ENCODE measurements around the gene DOCK3.
"Not testable (repeated sequence)": the region's sequence is repeated elsewhere in the genome, so short reads cannot be mapped to it uniquely, and the experiment has no call there.

DOCK3 gene

DNA sequence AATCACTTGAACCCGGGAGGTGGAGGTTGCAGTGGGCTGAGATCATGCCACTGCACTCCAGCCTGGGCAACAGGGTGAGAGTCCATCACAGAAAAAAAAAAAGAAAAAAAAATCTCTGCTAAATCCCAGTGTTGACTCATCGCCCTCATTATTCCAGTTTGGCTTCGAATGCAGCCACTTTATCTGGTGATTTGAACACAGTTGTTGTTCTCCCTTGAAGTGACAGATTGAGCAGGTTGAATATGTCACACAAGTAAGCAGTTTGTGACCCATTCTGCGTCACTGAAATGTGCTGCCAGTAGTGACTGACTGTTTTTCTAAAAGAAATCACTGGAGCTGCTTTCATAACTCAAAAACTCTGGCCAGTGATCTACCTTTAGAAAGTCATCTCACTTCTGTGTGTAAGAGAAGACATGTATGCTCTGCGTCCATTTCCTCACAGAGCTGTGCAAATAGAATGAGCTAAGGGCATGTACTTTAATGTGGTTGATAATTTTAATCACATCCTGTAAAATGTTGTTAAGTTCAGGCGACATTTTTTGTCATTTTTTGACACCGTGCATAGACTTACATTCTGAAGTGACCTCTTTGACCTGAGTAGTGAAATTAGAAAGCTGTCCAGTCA, 12.5 kb downstream of the DOCK3 start:
- ATAC-seq = no peak
- TF ChIP-seq ZFP30 (CRISPR knock-in tag; IDR thresholded peaks at IDR 0.05) (no peak), ZC3H10 (CRISPR knock-in tag; IDR thresholded peaks at IDR 0.05) (no peak), OSR1 (CRISPR knock-in tag; IDR thresholded peaks at IDR 0.05) (no peak), ARNTL (CRISPR knock-in tag; IDR thresholded peaks at IDR 0.05; ENCODE audit: borderline replicate concordance, low read depth) (no peak), ESRRG (CRISPR knock-in tag; IDR thresholded peaks at IDR 0.05) (no peak)
- TF ChIP-seq, protein P1, sequence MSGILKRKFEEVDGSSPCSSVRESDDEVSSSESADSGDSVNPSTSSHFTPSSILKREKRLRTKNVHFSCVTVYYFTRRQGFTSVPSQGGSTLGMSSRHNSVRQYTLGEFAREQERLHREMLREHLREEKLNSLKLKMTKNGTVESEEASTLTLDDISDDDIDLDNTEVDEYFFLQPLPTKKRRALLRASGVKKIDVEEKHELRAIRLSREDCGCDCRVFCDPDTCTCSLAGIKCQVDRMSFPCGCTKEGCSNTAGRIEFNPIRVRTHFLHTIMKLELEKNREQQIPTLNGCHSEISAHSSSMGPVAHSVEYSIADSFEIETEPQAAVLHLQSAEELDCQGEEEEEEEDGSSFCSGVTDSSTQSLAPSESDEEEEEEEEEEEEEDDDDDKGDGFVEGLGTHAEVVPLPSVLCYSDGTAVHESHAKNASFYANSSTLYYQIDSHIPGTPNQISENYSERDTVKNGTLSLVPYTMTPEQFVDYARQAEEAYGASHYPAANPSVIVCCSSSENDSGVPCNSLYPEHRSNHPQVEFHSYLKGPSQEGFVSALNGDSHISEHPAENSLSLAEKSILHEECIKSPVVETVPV (CRISPR knock-in tag; IDR thresholded peaks at IDR 0.05) = no peak
- TF ChIP-seq, protein P2, sequence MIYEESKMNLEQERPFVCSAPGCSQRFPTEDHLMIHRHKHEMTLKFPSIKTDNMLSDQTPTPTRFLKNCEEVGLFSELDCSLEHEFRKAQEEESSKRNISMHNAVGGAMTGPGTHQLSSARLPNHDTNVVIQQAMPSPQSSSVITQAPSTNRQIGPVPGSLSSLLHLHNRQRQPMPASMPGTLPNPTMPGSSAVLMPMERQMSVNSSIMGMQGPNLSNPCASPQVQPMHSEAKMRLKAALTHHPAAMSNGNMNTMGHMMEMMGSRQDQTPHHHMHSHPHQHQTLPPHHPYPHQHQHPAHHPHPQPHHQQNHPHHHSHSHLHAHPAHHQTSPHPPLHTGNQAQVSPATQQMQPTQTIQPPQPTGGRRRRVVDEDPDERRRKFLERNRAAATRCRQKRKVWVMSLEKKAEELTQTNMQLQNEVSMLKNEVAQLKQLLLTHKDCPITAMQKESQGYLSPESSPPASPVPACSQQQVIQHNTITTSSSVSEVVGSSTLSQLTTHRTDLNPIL (CRISPR knock-in tag; IDR thresholded peaks at IDR 0.05; ENCODE audit: low read depth) = no peak

DNA sequence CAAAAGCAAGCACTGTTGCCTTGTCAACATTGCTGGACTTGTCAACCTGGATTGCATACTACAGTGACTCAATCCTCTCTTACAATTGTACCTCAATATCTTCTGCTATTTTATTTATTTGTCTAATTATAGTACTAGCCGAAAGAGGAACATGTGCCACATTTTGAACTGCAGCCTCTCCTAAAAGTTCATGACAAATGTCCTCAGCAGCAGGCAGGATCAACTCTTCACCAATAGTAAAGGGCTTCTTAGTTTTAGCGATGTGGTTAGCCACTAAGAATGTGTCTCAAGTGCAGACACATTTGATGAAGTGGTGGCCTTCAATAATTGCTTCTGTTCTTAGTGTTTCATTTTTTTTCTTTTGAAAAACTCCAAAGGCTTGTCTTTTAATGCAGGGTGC, 13.2 kb downstream of the DOCK3 start:
- no peak for ATAC-seq
- TF ChIP-seq ZFP30 (CRISPR knock-in tag; IDR thresholded peaks at IDR 0.05) (no peak), PPARA (CRISPR knock-in tag; IDR thresholded peaks at IDR 0.05; ENCODE audit: borderline replicate concordance) (no peak), RARB (CRISPR knock-in tag; IDR thresholded peaks at IDR 0.05) (no peak), CSDC2 (CRISPR knock-in tag; IDR thresholded peaks at IDR 0.05) (no peak), ZNF70 (CRISPR knock-in tag; IDR thresholded peaks at IDR 0.05) (no peak), OSR1 (CRISPR knock-in tag; IDR thresholded peaks at IDR 0.05) (no peak), ISL1 (CRISPR knock-in tag; IDR thresholded peaks at IDR 0.05) (no peak), TOX (CRISPR knock-in tag; IDR thresholded peaks at IDR 0.05; ENCODE audit: borderline replicate concordance) (no peak), ZFP3 (CRISPR knock-in tag; IDR thresholded peaks at IDR 0.05) (no peak), TCF4 (CRISPR knock-in tag; IDR thresholded peaks at IDR 0.05; ENCODE audit: borderline replicate concordance) (no peak)
- TF ChIP-seq, protein P3, sequence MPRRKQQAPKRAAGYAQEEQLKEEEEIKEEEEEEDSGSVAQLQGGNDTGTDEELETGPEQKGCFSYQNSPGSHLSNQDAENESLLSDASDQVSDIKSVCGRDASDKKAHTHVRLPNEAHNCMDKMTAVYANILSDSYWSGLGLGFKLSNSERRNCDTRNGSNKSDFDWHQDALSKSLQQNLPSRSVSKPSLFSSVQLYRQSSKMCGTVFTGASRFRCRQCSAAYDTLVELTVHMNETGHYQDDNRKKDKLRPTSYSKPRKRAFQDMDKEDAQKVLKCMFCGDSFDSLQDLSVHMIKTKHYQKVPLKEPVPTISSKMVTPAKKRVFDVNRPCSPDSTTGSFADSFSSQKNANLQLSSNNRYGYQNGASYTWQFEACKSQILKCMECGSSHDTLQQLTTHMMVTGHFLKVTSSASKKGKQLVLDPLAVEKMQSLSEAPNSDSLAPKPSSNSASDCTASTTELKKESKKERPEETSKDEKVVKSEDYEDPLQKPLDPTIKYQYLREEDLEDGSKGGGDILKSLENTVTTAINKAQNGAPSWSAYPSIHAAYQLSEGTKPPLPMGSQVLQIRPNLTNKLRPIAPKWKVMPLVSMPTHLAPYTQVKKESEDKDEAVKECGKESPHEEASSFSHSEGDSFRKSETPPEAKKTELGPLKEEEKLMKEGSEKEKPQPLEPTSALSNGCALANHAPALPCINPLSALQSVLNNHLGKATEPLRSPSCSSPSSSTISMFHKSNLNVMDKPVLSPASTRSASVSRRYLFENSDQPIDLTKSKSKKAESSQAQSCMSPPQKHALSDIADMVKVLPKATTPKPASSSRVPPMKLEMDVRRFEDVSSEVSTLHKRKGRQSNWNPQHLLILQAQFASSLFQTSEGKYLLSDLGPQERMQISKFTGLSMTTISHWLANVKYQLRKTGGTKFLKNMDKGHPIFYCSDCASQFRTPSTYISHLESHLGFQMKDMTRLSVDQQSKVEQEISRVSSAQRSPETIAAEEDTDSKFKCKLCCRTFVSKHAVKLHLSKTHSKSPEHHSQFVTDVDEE (CRISPR knock-in tag; IDR thresholded peaks at IDR 0.05) = no peak
- TF ChIP-seq, protein P2 (CRISPR knock-in tag; IDR thresholded peaks at IDR 0.05; ENCODE audit: low read depth) = no peak
- TF ChIP-seq, protein P1 (CRISPR knock-in tag; IDR thresholded peaks at IDR 0.05) = no peak

DNA sequence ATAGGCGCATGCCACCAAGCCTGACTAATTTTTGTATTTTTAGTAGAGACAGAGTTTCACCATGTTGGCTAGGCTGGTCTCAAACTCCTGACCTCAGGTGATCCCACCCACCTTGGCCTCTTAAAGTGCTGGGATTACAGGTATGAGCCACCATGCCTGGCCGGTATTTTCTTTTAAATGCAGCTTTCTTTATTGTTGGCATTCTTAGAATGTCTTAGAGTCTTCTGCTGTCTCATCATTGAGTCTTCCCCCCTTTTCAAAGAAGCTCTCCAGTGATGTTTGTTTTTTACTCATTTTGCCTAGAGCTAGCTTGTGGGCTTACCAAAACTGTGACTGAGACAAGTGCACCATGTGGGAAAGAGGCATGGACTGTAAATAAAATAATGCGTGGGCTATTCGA, 13.9 kb downstream of the DOCK3 start:
- not testable (repeated sequence) for ATAC-seq

DNA sequence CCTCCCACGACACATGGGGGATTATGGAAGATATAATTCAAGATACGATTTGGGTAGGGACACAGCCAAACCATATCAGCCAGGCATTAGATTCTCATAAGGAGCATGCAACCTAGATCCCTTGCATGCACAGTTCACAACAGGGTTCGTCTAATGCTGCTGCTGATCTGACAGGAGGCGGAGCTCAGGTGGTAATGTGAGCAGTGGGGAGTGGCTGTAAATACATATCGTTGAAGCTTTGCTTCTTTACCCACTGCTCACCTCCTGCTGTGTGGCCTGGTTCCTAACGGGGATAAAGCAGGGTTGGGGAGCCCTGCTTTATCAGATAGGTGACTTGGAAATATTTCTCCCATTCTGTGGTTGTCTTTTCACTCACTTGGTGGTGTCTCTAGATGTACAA, 14.8 kb downstream of the DOCK3 start:
- no peak for ATAC-seq

DNA sequence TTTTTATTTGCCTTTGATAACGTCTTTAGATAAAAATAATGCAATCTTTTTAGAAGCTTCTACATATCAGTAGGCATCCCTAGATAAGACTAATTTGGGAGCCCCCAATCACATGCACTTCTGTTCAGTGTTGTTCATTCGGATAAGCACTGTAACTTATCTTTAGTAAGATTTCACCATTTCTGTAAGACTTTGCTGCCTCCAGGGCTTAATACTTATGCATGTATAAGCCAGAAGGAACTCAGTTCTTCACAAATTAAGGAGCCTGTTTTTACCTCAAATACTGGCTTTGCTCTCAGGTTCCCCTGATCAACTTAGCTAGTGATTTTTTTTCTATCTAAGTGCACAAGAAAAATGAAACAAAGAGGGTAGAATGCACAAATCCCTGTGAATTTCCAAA, 20.3 kb downstream of the DOCK3 start:
- ATAC-seq = no peak
- TF ChIP-seq ARNTL (CRISPR knock-in tag; IDR thresholded peaks at IDR 0.05; ENCODE audit: borderline replicate concordance, low read depth) = no peak
- no peak for TF ChIP-seq ZNF70 (CRISPR knock-in tag; IDR thresholded peaks at IDR 0.05)
- no peak for TF ChIP-seq ZNF565 (CRISPR knock-in tag; conservative IDR thresholded peaks at IDR 0.05; ENCODE audit: low read depth)
- no peak for TF ChIP-seq ESRRG (CRISPR knock-in tag; IDR thresholded peaks at IDR 0.05)
- TF ChIP-seq BACH2 (CRISPR knock-in tag; IDR thresholded peaks at IDR 0.05; ENCODE audit: borderline replicate concordance) = no peak
- no peak for TF ChIP-seq RARB (CRISPR knock-in tag; IDR thresholded peaks at IDR 0.05)
- TF ChIP-seq, protein P3 (CRISPR knock-in tag; IDR thresholded peaks at IDR 0.05) = no peak
- TF ChIP-seq, protein P4, sequence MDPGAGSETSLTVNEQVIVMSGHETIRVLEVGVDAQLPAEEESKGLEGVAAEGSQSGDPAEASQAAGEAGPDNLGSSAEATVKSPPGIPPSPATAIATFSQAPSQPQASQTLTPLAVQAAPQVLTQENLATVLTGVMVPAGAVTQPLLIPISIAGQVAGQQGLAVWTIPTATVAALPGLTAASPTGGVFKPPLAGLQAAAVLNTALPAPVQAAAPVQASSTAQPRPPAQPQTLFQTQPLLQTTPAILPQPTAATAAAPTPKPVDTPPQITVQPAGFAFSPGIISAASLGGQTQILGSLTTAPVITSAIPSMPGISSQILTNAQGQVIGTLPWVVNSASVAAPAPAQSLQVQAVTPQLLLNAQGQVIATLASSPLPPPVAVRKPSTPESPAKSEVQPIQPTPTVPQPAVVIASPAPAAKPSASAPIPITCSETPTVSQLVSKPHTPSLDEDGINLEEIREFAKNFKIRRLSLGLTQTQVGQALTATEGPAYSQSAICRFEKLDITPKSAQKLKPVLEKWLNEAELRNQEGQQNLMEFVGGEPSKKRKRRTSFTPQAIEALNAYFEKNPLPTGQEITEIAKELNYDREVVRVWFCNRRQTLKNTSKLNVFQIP (CRISPR knock-in tag; IDR thresholded peaks at IDR 0.05; ENCODE audit: borderline replicate concordance, low read depth) = no peak
- TF ChIP-seq PPARA (CRISPR knock-in tag; IDR thresholded peaks at IDR 0.05; ENCODE audit: borderline replicate concordance) = no peak
- TF ChIP-seq GLIS3 (CRISPR knock-in tag; IDR thresholded peaks at IDR 0.05) = no peak

More for the DNA sequence above, 14.8 kb downstream of the DOCK3 start:
- TF ChIP-seq ESRRG (CRISPR knock-in tag; IDR thresholded peaks at IDR 0.05) = no peak
- TF ChIP-seq RARB (CRISPR knock-in tag; IDR thresholded peaks at IDR 0.05) = no peak
- TF ChIP-seq ZNF565 (CRISPR knock-in tag; conservative IDR thresholded peaks at IDR 0.05; ENCODE audit: low read depth) = no peak
